Measurements from ENCODE around the gene NUDT19. TPM values are rescaled to one million over a fixed set of nuclear protein-coding genes. Genes with fewer than 3 reads are reported as not detected.
"Not testable (repeated sequence)": the region's sequence is repeated elsewhere in the genome, so short reads cannot be mapped to it uniquely, and the experiment has no call there.

Gene NUDT19
- total RNA-seq, 1 donor from 2014 or later = 11.3 TPM

GRCh38 chr19:32708457-32708856 is 16.8 kb downstream of the NUDT19 start:
- DNase-seq (ENCODE audit: low spot score) = peak; percentile 24

GRCh38 chr19:32709032-32709431 is 17.4 kb downstream of the NUDT19 start:
- DNase-seq (ENCODE audit: low spot score) = no peak

- no peak for DNase-seq (ENCODE audit: low spot score)
Observed at GRCh38 chr19:32711747-32712146, 20.1 kb downstream of the NUDT19 start.

GRCh38 chr19:32716203-32716602 is 24.6 kb downstream of the NUDT19 start:
- DNase-seq (ENCODE audit: low spot score) = not testable (repeated sequence)

GRCh38 chr19:32717496-32717895 is 25.9 kb downstream of the NUDT19 start:
- DNase-seq (ENCODE audit: low spot score) = no peak

GRCh38 chr19:32718286-32718685 is 26.7 kb downstream of the NUDT19 start:
- DNase-seq (ENCODE audit: low spot score) = no peak

- no peak for DNase-seq (ENCODE audit: low spot score)
Observed at GRCh38 chr19:32719611-32720059, 28.0 kb downstream of the NUDT19 start, which contains the start of gene TDRD12. Gene TDRD12 (plus strand): TSS chr19:32719767. CDS start chr19:32720073, 306 bp downstream.

- no peak for DNase-seq (ENCODE audit: low spot score)
Observed at GRCh38 chr19:32720216-32720935, 28.8 kb downstream of the NUDT19 start.

GRCh38 chr19:32720936-32721250 is 29.3 kb downstream of the NUDT19 start:
- no peak for DNase-seq (ENCODE audit: low spot score)

- no peak for DNase-seq (ENCODE audit: low spot score)
Observed at GRCh38 chr19:32735936-32736335, 44.3 kb downstream of the NUDT19 start.

GRCh38 chr19:32743021-32743420 is 51.4 kb downstream of the NUDT19 start:
- no peak for DNase-seq (ENCODE audit: low spot score)

- DNase-seq (ENCODE audit: low spot score) = no peak
Observed at GRCh38 chr19:32743447-32743846, 51.8 kb downstream of the NUDT19 start.

- DNase-seq (ENCODE audit: low spot score) = no peak
Observed at GRCh38 chr19:32744555-32745325, 53.1 kb downstream of the NUDT19 start.

- not testable (repeated sequence) for DNase-seq (ENCODE audit: low spot score)
Observed at GRCh38 chr19:32745594-32746251, 54.1 kb downstream of the NUDT19 start.

- not testable (repeated sequence) for DNase-seq (ENCODE audit: low spot score)
Observed at GRCh38 chr19:32746631-32747196, 55.1 kb downstream of the NUDT19 start.

GRCh38 chr19:32748497-32748896 is 56.9 kb downstream of the NUDT19 start:
- DNase-seq (ENCODE audit: low spot score) = no peak

GRCh38 chr19:32748948-32749347 is 57.3 kb downstream of the NUDT19 start:
- DNase-seq (ENCODE audit: low spot score) = no peak

GRCh38 chr19:32749361-32749760 is 57.7 kb downstream of the NUDT19 start:
- DNase-seq (ENCODE audit: low spot score) = no peak

- no peak for DNase-seq (ENCODE audit: low spot score)
Observed at GRCh38 chr19:32750441-32751055, 58.9 kb downstream of the NUDT19 start.

- no peak for DNase-seq (ENCODE audit: low spot score)
Observed at GRCh38 chr19:32751066-32751465, 59.4 kb downstream of the NUDT19 start.

- DNase-seq (ENCODE audit: low spot score) = no peak
Observed at GRCh38 chr19:32757189-32757588, 65.6 kb downstream of the NUDT19 start.

Data from mesenteric fat pad (tissue), 1 donor.